Stimulated activated CD4-positive, alpha-beta T cell treated with anti-CD3 and anti-CD28 coated beads, TNF-alpha, amount 100 ng/mL, for 48 hours (primary cell): Measurements from ENCODE around the gene CENPE.
A peak's percentile ranks its signal among the peaks of the same experiment; 100 is the strongest.

Experiments
- DNase-seq, 3 donors: peaks; one replicate each; pipeline ENCODE4 v3.0.0-alpha.2; 2020; ENCODE audit warnings: low read depth in 3 of 3

The CENPE gene

DNA sequence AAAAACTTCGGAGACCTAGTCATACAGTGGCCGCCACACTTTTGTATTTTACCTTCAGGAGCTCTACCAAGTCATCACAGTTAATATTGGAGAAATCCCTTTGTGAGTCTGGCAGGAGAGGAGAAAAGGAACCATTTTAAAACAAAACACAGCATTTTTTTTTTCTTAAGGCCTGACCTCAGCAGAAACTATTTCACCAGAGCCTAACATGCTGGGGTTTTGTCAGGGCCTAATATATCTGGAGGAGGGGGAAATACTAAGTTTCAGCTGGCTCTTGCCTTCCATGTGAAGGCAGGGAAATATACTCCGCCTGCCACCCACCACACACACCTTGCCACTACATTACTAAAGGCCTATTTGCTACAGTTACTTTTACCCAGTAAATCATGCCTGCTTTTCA lies 72.0 kb downstream of the CENPE start:
- no peak for DNase-seq

DNA sequence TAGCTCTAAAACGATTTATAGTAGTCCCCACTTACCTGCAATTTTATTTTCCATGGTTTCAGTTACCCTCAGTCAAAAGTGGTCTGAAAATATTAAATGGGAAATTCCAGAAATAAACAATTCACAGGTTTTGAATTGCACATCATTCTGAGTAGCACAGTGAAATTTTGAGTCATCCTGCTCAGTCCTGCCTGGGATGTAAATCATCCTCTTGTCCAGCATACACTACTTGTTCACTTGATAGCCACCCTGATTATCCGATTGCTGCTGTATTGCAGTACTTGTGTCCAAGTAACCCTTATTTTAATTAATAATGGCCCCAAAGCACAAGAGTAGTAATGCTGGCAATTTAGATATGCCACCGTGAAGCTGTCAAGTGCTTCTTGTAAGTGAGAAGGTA lies 75.0 kb downstream of the CENPE start:
- no peak for DNase-seq

DNA sequence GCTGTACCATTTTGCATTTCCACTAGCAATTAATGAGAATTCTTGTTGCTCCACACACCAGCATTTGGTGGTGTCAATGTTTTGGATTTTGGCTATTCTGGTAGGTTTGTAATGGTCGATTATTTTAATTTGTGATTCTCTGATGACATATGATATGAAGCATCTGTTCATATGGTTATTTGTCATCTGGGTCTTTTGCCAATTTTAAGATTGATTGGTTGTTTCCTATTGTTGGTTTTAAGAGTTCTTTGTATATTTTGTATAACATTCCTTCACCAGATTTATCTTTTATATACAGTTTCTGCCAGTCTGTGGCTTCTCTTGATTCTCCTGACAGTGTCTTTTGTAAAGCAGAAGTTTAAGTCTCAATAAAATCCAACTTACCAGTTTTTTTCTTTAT lies 80.0 kb downstream of the CENPE start:
- no peak for DNase-seq

DNA sequence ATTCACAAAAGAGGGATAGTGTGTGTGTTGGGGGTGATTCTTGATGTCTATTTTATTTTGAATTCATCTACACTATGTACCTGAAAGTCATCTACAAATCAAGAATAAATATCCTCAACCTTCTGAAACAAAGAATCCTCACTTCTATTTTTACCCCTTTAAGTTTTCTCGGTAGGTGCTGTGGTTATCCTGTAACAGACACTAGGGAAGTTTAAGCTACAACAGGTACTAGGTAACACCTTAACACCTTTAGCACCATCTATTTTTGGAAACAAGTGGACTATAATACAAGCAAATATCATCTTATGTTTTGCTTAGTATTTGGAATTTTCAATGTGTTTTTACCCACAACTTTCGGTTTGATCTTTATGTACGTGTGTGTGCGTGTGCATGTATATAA lies 86.5 kb downstream of the CENPE start:
- no peak for DNase-seq

GRCh38 chr4:103108542-103108941 lies 89.6 kb downstream of the CENPE start:
- no peak for DNase-seq

DNA sequence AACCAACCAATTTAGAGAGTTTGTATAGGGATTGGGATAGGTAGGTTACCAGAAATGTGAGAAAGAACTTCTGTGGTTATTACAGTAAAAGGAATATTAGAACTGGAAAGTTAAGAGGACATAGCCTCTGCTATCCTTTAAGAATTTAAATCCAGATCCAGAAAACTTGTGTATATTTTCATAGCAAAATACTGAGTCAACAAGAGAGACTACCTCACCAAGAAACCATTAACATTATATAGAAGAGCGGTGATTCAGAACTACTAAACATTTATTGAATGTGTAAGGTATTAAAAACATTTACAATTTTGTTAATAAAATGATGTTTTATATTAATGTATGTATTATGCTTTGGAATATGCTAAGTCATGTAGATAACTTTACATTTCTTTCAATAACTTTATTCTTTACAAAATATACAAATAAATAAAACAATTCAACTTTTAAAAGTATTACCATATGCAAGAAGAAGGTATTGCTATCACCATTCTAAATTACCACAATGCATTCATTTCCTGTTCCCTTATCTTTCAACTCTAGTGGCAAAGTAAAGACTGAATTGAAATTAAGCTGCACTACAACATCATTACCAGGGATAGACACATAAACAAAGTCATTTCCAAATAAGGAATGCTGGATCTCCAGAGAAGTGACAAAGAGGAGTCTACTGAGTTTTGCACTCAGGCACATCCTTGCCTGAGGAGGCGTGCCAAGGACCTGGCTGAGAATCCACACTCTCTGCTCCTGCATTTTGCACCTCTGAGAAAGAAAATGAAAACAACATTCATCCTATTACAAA lies 92.4 kb downstream of the CENPE start:
- no peak for DNase-seq

- no peak for DNase-seq
Measured at GRCh38 chr4:103104886-103105285, 93.3 kb downstream of the CENPE start.

DNA sequence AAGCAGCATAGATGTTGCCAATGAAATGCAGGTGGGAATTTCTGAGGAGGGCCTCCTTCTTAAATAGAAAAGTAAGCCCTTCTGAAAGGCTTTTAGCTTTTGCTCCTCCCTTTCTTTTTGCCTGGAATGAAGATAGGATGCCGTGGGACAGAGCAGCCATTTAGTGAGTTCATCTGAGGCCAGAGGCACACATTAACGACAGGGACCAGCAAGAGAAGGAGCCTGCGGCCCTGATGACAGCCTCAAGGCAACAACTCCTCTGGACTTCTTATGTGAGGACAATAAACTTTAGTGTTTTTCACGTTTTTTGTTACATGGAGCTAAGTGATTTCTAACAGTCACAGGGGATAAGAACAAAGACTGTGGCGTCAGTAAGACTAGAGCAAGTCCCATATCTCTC lies 97.5 kb downstream of the CENPE start:
- DNase-seq = no peak

DNA sequence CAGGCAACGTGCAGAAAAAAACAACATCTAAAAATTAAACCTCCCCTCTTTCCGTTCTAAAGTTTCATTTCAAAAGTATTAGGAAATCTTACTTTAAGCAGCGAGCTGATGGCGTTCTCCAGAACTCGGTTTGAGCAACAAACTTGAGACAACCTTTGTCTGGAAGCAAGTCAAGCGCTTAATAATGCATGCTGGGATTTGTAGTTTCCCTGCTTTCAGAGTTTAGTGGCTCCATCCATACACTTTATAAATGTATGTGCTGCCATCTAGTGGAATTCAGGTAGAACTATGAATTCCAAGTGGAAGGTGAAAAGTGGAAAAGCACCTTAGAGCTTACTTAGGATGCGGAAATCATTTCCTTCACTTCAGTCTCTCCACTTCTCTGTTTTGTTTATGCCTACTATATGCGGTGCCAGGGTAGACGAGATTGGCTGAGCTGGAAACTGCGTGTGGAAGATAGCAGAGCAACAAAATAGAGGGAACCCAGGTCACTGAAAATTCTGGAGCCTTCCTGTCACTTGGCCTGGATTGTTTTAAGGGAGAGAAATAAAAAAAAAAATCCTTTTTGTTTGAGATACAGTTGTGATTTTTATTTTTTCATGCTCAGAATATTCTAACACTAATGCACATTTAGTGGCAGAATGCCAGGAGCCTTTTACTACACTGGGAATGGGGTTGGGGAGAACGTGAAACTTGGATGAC lies 98.3 kb downstream of the CENPE start, which contains the start of gene BDH2:
TSS of gene BDH2 (minus strand) at position 144 of the 702 bp plus-strand sequence. CDS start 3,580 bp downstream, outside the sequence.
- peak in 2 of 3 donors; percentile 1 to 23 for DNase-seq

DNA sequence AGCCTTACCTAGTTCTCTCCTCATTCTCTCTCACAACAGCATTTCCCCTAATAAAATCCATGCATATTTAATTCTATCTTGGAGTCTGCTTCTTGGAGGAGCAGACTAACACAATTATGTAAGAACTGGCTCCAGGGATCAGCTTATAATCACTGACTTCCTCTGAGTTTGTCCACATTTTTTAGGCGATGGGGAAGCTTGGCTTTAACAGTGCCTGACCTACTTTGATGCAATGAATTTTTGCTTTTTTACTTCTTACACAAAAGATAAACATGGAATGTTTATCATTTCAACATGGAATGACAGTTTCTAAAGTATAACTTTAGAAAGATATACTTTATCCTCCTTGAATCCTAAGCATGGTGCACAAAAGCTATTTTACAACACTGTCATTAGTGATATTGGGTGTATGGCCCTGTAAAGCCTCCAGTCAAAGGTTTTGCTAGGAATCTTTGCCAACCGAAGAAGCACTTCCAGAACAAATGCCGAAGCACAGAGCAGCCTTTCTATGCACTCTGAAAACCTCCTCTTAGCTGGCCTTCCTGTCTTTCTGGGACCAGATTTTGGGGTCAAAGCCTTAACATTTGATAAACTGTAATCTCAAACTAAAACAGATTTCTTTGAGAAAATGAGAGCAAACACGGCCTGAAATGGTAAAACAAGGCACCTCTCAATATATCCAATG lies 99.2 kb downstream of the CENPE start:
- DNase-seq = no peak

- DNase-seq = no peak
Measured at GRCh38 chr4:103098341-103098740, 99.8 kb downstream of the CENPE start.

GRCh38 chr4:103097112-103097511 lies 101.0 kb downstream of the CENPE start:
- DNase-seq = no peak

DNA sequence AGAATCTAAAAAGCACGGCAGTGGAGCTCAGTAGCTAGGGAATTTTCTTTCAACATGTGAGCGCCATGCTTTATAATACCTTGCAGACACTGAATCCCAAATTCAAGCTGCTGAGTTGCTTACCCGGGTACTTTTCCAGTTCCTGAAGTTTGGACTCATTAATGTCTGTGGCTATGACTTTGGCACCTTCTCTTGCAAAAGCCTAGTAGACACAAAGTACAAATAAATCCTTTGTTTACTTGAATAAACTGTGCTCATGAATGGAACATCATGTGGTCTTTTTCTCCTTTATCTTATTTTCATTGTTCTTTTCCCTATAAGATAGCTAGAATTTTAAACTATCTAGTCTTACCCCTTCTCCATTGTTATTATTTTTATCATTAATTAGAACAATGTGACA lies 103.1 kb downstream of the CENPE start:
- DNase-seq = no peak

GRCh38 chr4:103092245-103092644 lies 105.9 kb downstream of the CENPE start:
- no peak for DNase-seq

DNA sequence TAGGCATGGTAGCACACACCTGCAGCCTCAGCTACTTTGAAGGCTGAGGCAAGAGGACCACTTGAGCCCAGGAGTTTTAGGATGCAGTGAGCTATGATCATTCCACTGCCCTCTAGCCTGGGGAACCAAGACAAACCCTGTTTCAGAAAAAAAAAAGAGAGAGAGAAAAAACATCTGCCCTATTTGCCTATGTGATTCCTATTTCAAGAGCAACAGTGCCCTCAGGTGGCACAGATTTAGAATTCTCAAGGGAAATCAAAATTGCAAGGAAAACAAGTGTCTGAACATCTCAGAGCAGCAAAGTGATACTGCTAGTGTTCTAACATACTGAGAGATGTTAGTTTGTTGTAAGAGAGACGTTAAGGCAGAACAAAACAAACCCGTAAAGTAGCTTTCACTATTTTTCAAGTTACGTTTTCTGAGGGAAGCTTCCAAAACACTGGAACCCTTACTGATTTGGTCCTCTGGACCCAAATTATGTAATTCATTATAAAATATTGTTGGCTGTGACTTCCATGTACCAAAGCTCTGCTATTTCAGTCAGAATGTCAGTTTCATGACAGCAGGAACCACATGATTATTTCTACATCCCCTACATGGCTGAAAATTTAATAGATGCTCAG lies 106.4 kb downstream of the CENPE start:
- DNase-seq = peak in 2 of 3 donors; percentile 2 to 40

GRCh38 chr4:103089481-103089880 lies 108.7 kb downstream of the CENPE start:
- no peak for DNase-seq

- DNase-seq = no peak
Measured at GRCh38 chr4:103086551-103086950, 111.6 kb downstream of the CENPE start.

DNA sequence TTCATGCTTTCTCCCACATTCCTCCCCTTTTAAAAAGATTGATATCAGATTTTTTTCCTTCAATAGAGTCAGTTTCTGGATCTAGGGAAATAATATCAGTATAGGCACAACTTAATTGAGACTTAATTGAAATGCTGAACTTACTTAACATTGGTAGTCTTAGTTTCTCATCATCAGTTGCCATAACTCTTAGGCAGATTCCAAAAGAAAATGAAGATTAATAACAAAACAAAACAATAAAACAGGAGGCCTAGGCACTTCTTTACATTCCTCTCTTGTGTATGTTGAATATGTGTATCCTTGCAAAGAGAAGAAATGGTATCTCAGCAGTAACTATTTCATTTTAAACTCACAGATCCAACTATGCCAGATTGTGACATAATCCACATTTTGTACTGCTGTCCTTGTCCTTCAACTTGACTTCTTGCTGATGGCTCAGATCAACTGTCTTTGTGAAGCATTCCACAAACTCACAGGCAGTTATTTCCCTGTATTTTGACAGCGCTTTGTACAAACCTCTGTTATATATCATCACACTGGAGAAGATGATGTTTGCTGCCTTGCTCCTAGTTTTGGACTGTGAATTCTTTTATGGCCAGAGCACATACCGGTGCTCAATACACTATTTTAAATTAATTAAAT lies 112.5 kb downstream of the CENPE start:
- no peak for DNase-seq

DNA sequence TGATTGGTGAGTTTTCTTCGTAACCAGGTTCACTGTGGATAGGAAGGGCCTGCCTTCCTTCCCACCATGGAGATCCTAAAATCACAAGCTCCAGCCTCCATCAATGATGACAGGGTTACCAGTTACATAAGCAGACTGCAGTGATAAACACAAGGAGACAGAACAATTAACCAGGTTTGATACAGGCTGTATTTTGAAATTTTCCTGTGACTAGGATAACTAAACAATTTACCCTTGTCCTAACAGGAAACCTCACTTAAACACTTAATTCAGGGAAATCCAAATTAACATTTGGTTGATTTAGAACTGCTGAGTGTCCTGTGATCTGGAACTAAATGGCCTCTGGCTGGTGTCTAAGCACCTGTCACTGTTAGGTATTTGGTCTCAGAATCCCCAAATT lies 118.5 kb downstream of the CENPE start:
- DNase-seq = no peak

- DNase-seq = peak in 1 of 3 donors; percentile 48
Measured at GRCh38 chr4:103076747-103077347, 121.3 kb downstream of the CENPE start, which contains the start of gene SLC9B2. SLC9B2 (minus strand) TSS chr4:103076761; CDS start chr4:103067550, 9,211 bp downstream.
